SK-N-SH (cell line): ENCODE data around the gene KAT6B. TPM values are rescaled to one million over a fixed set of nuclear protein-coding genes. Genes with fewer than 3 reads are reported as not detected.
A peak's percentile ranks its signal among the peaks of the same experiment; 100 is the strongest.

Source experiments
- CTCF ChIA-PET: fragments of 300-600, 350-600 bp; formaldehyde crosslinking; extraction: SDS; loops from one replicate; lab custom pipeline; 2021; lab: Yijun Ruan, JAX
- POLR2A ChIA-PET: fragments of 350-600 bp; sonication (Branson Sonifier 250); formaldehyde crosslinking; extraction: SDS; loops from one replicate; lab custom pipeline; 2020; ENCODE audit warnings: antibody characterized with exemption, inconsistent platforms; lab: Yijun Ruan, JAX
- DNase-seq: peaks from one replicate; pipeline ENCODE4 v3.0.0; 2012
- H2AFZ ChIP-seq: fragments of 200-600 bp; sonication (generic); 2 replicates; pipeline ENCODE4 v1.8.1; 2016; ENCODE audit warnings: antibody characterized with exemption, mild to moderate bottlenecking, low read depth
- H3F3A ChIP-seq: fragments of 200-600 bp; sonication (generic); replicated peaks from 2 replicates; pipeline ENCODE3; 2016; ENCODE audit warnings: antibody characterized with exemption, mild to moderate bottlenecking; ENCODE audit not compliant: insufficient read depth
- H3K27ac ChIP-seq, 2 experiments: fragments of 200-500 bp in 1 of 2; fragments of 200-600 bp in 1 of 2; sonication (Bioruptor generic) in 1 of 2; sonication (generic), shearing (Covaris generic) in 1 of 2; 2 replicates each; pipeline versions ENCODE4 v1.5.1 to v1.6.1; 2014 to 2016; ENCODE audit warnings: low read depth in 2 of 2, inconsistent platforms in 1 of 2, low read length in 1 of 2, mild to moderate bottlenecking in 1 of 2, mixed read lengths in 1 of 2
- H3K27me3 ChIP-seq: fragments of 200-600 bp; sonication (generic), shearing (Covaris generic); 2 replicates; pipeline ENCODE4 v1.6.1; 2016; ENCODE audit warnings: mixed run types; ENCODE audit not compliant: insufficient read depth
- H3K36me3 ChIP-seq, 2 experiments: fragments of 200-500 bp in 1 of 2; fragments of 200-600 bp in 1 of 2; sonication (Bioruptor generic) in 1 of 2; sonication (generic) in 1 of 2; replicated peaks in 1 of 2; 2 replicates each; pipeline versions ENCODE3 to v1.5.1; 2014 to 2016; ENCODE audit warnings: low read length in 1 of 2, mild to moderate bottlenecking in 1 of 2; ENCODE audit not compliant: insufficient read depth in 2 of 2, control insufficient read depth in 1 of 2
- H3K4me1 ChIP-seq, 2 experiments: fragments of 200-500 bp in 1 of 2; fragments of 200-600 bp in 1 of 2; sonication (Bioruptor generic) in 1 of 2; sonication (generic), shearing (Covaris generic) in 1 of 2; 2 replicates each; pipeline versions ENCODE4 v1.5.1 to v1.6.1; 2014 to 2016; ENCODE audit warnings: low read depth in 1 of 2, low read length in 1 of 2, mixed run types in 1 of 2; ENCODE audit not compliant: insufficient read depth in 2 of 2, control insufficient read depth in 1 of 2
- H3K4me2 ChIP-seq: fragments of 200-600 bp; sonication (generic), shearing (Covaris generic); 2 replicates; pipeline ENCODE4 v1.6.1; 2017; ENCODE audit warnings: mixed run types
- H3K4me3 ChIP-seq, 2 experiments: fragments of 200-500 bp in 1 of 2; fragments of 200-600 bp in 1 of 2; sonication (Bioruptor generic) in 1 of 2; sonication (generic), shearing (Covaris generic) in 1 of 2; 2 replicates each; pipeline versions ENCODE4 v1.5.1 to v1.8.1; 2014 to 2016; ENCODE audit warnings: low read depth in 2 of 2, inconsistent platforms in 1 of 2, low read length in 1 of 2, mild to moderate bottlenecking in 1 of 2, mixed read lengths in 1 of 2, moderate library complexity in 1 of 2
- H3K79me2 ChIP-seq: fragments of 200-600 bp; sonication (generic); 2 replicates; pipeline ENCODE4 v1.8.1; 2017; ENCODE audit warnings: mild to moderate bottlenecking; ENCODE audit not compliant: insufficient read depth
- H3K9ac ChIP-seq: fragments of 200-600 bp; sonication (generic); 2 replicates; pipeline ENCODE4 v1.6.1; 2017; ENCODE audit warnings: mixed run types
- H3K9me2 ChIP-seq: fragments of 200-600 bp; sonication (generic); 2 replicates; pipeline ENCODE4 v1.6.1; 2017; ENCODE audit warnings: mixed run types
- H3K9me3 ChIP-seq: fragments of 200-600 bp; sonication (generic); 2 replicates; pipeline ENCODE4 v1.6.1; 2017; ENCODE audit warnings: mixed run types, mild to moderate bottlenecking, moderate library complexity
- H4K20me1 ChIP-seq: fragments of 200-600 bp; sonication (generic); 2 replicates; pipeline ENCODE4 v1.6.1; 2017; ENCODE audit warnings: mild to moderate bottlenecking, mixed run types; ENCODE audit not compliant: insufficient read depth
- CHD2 ChIP-seq: fragments of 150-350 bp; IDR thresholded peaks from 2 replicates; pipeline ENCODE4 v1.6.1; 2018; ENCODE audit warnings: low read length; ENCODE audit not compliant: partially characterized antibody
- ELF1 ChIP-seq: IDR thresholded peaks from 2 replicates; pipeline ENCODE4 v1.4.0; 2012
- EP300 ChIP-seq, 2 experiments: IDR thresholded peaks; 2 replicates each; pipeline versions ENCODE4 v1.4.0 to v1.6.1; 2012; ENCODE audit warnings: borderline replicate concordance in 1 of 2, low read depth in 1 of 2, low read length in 1 of 2
- IRF3 ChIP-seq: fragments of 150-350 bp; IDR thresholded peaks from 2 replicates; pipeline ENCODE4 v1.6.1; 2016; ENCODE audit warnings: mild to moderate bottlenecking, low read depth, low read length
- MEF2A ChIP-seq: IDR thresholded peaks from 2 replicates; pipeline ENCODE4 v1.4.0; 2012; ENCODE audit warnings: low read depth, borderline replicate concordance
- NFIC ChIP-seq: IDR thresholded peaks from 2 replicates; pipeline ENCODE4 v1.4.0; 2012; ENCODE audit warnings: borderline replicate concordance
- NRF1 ChIP-seq: IDR thresholded peaks from 2 replicates; pipeline ENCODE4 v1.6.1; 2012; ENCODE audit warnings: low read depth, mild to moderate bottlenecking, low read length
- POLR2AphosphoS5 ChIP-seq: IDR thresholded peaks from 2 replicates; pipeline ENCODE4 v1.6.1; 2012; ENCODE audit warnings: low read depth, low read length
- RAD21 ChIP-seq: IDR thresholded peaks from 2 replicates; pipeline ENCODE4 v1.6.1; 2012; ENCODE audit warnings: mild to moderate bottlenecking, low read length
- RCOR1 ChIP-seq: fragments of 150-350 bp; IDR thresholded peaks from 2 replicates; pipeline ENCODE4 v1.6.1; 2017; ENCODE audit warnings: antibody characterized with exemption, low read length
- SMC3 ChIP-seq: IDR thresholded peaks from 2 replicates; pipeline ENCODE4 v1.6.1; 2012; ENCODE audit warnings: low read depth, low read length, improper control_type of control experiment
- TCF12 ChIP-seq: IDR thresholded peaks from 2 replicates; pipeline ENCODE4 v1.4.0; 2012
- TEAD4 ChIP-seq: IDR thresholded peaks from 2 replicates; pipeline ENCODE4 v1.4.0; 2012; ENCODE audit warnings: mild to moderate bottlenecking, borderline replicate concordance; ENCODE audit not compliant: insufficient read depth
- YY1 ChIP-seq: IDR thresholded peaks from 2 replicates; pipeline ENCODE4 v1.4.0; 2012; ENCODE audit warnings: low read depth, mild to moderate bottlenecking
- ZBTB33 ChIP-seq: IDR thresholded peaks from 2 replicates; pipeline ENCODE4 v1.4.0; 2012; ENCODE audit warnings: low read depth, borderline replicate concordance
- WGBS: methylation state at CpG from one replicate; pipeline ENCODE4 v1.1.6; 2017; ENCODE audit warnings: low lambda C conversion rate; 5-methylcytosine and 5-hydroxymethylcytosine counted together
- polyA plus RNA-seq, 3 experiments: library from polyadenylated mRNA; depleted of rRNA; stranded (reverse); fragments of >200 nt; gene quantifications; 2 replicates each; pipeline ENCODE4 v1.2.3, GENCODE V29; 2012
- TF ChIP-seq, protein P1 (sequence below): IDR thresholded peaks from 2 replicates; pipeline ENCODE4 v1.6.1; 2012; ENCODE audit warnings: mild to moderate bottlenecking, low read depth, low read length, moderate library complexity
- TF ChIP-seq, protein P2 (sequence below): IDR thresholded peaks from 2 replicates; pipeline ENCODE4 v1.4.0; 2012; ENCODE audit warnings: low read depth

Gene KAT6B
- polyA plus RNA-seq, 1 of the 3 experiments (the other 2 are of a cell fraction): 4.3 TPM

DNA sequence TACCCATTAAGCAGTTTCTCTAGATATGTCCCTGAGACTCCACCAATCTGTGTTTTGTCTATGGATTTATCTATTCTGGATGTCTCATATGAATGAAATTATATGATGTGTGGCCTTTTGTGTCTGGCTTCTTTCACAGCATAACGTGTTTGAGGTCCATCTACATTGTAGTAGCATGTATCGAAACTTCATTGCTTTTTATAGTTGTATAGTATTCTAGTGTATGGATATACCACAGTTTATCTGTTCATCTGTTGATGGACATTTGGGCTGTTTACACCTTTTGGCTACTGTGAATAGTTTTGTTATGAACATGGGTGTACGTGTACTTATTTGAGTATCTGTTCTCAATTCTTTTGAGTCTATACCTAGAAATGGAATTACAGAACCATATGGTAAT is 9.6 kb downstream of the KAT6B start (continued):
- TF ChIP-seq, protein P1, sequence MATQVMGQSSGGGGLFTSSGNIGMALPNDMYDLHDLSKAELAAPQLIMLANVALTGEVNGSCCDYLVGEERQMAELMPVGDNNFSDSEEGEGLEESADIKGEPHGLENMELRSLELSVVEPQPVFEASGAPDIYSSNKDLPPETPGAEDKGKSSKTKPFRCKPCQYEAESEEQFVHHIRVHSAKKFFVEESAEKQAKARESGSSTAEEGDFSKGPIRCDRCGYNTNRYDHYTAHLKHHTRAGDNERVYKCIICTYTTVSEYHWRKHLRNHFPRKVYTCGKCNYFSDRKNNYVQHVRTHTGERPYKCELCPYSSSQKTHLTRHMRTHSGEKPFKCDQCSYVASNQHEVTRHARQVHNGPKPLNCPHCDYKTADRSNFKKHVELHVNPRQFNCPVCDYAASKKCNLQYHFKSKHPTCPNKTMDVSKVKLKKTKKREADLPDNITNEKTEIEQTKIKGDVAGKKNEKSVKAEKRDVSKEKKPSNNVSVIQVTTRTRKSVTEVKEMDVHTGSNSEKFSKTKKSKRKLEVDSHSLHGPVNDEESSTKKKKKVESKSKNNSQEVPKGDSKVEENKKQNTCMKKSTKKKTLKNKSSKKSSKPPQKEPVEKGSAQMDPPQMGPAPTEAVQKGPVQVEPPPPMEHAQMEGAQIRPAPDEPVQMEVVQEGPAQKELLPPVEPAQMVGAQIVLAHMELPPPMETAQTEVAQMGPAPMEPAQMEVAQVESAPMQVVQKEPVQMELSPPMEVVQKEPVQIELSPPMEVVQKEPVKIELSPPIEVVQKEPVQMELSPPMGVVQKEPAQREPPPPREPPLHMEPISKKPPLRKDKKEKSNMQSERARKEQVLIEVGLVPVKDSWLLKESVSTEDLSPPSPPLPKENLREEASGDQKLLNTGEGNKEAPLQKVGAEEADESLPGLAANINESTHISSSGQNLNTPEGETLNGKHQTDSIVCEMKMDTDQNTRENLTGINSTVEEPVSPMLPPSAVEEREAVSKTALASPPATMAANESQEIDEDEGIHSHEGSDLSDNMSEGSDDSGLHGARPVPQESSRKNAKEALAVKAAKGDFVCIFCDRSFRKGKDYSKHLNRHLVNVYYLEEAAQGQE: no peak
- TF ChIP-seq ZBTB33: no peak
- TF ChIP-seq TCF12: no peak
- no peak for TF ChIP-seq NFIC
- TF ChIP-seq SMC3: no peak

DNA sequence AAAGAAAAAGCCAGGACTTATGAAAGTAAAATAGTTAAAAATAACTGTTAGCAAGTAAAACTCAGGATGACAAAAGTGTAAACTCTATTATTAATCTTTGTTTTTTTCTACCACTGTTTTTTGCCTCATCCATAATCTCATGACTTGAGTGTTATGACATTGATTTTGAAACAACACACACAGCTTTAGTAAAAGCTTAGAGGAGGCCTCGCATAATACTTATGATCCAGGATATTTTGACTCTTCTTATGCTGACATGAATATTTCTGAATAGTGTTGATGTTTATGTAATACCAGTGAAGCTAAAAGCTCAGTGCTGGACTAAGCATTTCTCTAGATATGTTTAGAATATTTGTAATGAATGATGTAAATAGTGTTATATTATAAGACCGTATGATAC is 10.5 kb downstream of the KAT6B start:
- no peaks in the 10 kb centered on the region for H3F3A ChIP-seq
- ChIA-PET CTCF (interaction anchor here (0.6 to 1.3 kb wide), 4 partner anchors 10 to 333 kb away, joined by 3 read pairs; no protein-coding TSS in a partner anchor), POLR2A (no interaction called here)
- H3K4me3 ChIP-seq: no peak overlapping the region
- H3K27ac ChIP-seq: peak overlapping the region in 1 of 2 experiments; percentile 4; a peak in 2 of 4 replicates
- TF ChIP-seq ELF1: no peak
- no peak for TF ChIP-seq YY1
- no peak for TF ChIP-seq RAD21
- no peak for TF ChIP-seq RCOR1
- no peak for TF ChIP-seq POLR2AphosphoS5
- TF ChIP-seq NRF1: no peak
- no peak for TF ChIP-seq CHD2
- no peak for TF ChIP-seq MEF2A
- no peak for TF ChIP-seq SMC3
- TF ChIP-seq ZBTB33: no peak
- TF ChIP-seq TCF12: no peak
- TF ChIP-seq EP300 (IDR thresholded peaks at IDR 0.05; ENCODE audit: borderline replicate concordance in 1 of 2, low read depth in 1 of 2, low read length in 1 of 2): no peak
- TF ChIP-seq, protein P1: no peak
- TF ChIP-seq, protein P2, sequence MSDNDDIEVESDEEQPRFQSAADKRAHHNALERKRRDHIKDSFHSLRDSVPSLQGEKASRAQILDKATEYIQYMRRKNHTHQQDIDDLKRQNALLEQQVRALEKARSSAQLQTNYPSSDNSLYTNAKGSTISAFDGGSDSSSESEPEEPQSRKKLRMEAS: no peak
- no peak for TF ChIP-seq TEAD4
- no peak for TF ChIP-seq IRF3
- TF ChIP-seq, all 33 proteins: peak for 0
- no peak for DNase-seq
- Histone ChIP-seq H3K79me2 (peaks cover 94% of the 10 kb centered on the region), H2AFZ (no peak overlapping the region), H3K9me3 (no peaks in the 10 kb centered on the region), H3K36me3 (peaks cover 2 to 14% of the 10 kb centered on the region in 2 experiments), H3K4me2 (no peak overlapping the region), H4K20me1 (peaks cover 41% of the 10 kb centered on the region), H3K9ac (no peak overlapping the region), H3K27me3 (no peaks in the 10 kb centered on the region), H3K4me1 (peaks cover 7 to 26% of the 10 kb centered on the region in 2 experiments; a peak in 3 of 4 replicates), H3K9me2 (no peaks in the 10 kb centered on the region)
- 98% methylated on average over 2 of the region's 2 CpGs for WGBS
